Right forelimb (tissue), 1 donor: ENCODE measurements around the gene DET1.
"Not testable (repeated sequence)": the region's sequence is repeated elsewhere in the genome, so short reads cannot be mapped to it uniquely, and the experiment has no call there.

Experiments
- DNase-seq: peaks from one replicate; pipeline ENCODE4 v3.0.0-alpha.2; 2018

Gene DET1

DNA sequence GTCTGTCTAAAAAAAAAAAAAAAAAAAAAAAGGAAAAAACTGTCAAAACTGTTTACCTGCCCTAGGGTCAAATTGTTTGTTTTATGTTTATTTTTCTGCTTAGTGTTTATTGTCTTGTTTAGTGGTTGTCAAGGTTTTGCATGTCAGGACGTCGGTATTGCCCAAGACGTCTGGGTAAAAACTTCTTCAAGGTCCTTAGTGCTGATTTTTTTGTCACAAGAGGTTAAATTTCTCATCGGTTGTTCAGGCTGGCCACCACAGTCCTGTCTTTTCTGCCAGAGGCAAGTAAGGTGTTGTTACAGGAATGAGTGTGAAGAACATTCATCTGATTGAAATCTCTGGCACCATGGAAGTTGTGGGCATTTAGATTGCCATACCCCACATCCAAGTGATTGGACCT is 7.0 kb downstream of the DET1 start:
- no peak for DNase-seq

DNA sequence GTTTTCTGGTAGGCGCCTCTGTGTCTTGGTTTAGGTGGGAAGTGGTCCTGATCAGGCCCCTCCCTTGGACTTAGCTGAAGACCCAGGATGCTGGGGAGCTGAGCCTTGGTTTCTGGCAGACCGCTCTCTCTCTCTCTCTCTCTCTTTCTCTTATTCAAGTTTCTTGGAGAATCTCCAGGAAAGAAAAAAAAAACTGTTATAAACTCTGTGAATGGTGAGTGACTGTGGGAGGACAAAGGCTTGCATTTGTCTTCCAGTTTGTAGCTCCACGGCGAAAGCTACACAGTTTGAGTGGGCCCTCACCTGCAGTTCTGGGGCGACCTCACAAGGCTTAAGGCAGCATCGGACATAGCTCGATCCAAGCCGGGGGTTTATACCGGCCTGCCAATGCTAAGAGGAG is 7.5 kb downstream of the DET1 start:
- no peak for DNase-seq

- no peak for DNase-seq
Observed at GRCh38 chr15:88537591-88538317, 8.7 kb downstream of the DET1 start.

- DNase-seq, result no peak
Observed at GRCh38 chr15:88535607-88536313, 10.7 kb downstream of the DET1 start.

DNA sequence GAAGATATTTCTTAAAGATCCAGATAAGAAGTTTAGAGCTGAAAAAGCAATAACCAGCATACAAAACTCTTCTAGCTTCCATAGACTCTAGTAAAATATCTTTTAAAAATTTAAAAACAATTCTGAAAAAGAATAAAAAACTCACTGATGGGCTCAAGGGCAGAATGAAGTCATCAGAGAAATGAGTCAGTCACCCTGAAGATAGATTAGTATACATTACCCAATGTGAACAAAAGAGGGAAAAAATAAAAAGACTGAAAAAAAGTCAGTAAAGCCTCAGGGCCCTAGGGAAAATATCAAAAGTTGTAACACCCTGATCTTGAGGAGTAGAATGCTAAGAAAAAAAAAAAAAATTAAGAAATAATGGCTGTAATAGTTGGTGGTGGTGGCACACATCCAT is 11.4 kb downstream of the DET1 start:
- DNase-seq, result no peak

DNA sequence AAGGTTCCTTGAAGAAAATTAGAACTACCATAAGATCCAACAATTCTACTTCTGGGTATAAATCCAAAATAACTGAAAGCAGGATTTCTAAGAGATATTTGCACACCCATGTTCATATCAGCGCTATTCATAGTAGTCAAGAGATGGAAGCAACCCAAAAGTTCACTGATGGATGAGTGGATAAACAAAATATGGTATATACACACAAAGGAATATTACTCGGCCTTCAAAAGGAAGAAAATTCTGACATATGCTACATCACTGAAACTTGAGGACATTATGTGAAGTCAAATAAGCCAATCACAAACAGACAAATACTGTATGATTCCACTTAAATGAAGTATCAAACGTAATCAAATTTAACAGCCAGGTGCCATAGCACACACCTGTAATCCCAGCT is 13.1 kb downstream of the DET1 start:
- DNase-seq, result no peak

GRCh38 chr15:88529021-88529630 is 17.4 kb downstream of the DET1 start:
- DNase-seq, result no peak

DNA sequence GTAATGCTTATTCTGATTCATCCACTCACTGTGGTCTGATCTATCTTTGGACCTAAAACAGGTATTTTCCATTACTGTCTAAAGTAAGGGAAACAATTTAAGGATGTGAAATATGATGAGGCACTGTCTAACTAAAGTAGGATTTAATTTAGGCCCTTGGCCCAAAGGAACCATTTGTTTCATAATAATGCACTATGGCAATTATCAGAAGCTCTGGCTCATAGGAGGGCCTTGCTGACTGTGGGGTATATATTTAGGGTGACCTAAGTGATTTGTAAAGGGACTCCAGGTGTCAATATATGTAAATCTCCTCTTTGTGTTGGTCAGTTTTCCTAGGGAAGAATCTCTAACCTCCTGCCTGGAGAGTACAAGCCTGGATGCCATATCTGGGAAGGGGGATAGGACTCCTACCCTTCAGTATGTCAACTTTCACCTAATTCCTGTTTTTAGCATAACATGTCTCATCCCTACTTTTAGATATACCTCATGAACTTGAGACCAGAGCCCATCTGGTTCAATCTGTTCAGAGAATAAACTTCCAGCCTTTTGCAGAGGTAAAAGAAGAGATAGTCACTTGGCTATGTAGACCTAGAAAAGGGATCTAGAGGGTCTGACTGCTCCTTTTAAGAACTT is 20.1 kb downstream of the DET1 start:
- no peak for DNase-seq

GRCh38 chr15:88525418-88525817 is 21.1 kb downstream of the DET1 start:
- DNase-seq, result no peak

DNA sequence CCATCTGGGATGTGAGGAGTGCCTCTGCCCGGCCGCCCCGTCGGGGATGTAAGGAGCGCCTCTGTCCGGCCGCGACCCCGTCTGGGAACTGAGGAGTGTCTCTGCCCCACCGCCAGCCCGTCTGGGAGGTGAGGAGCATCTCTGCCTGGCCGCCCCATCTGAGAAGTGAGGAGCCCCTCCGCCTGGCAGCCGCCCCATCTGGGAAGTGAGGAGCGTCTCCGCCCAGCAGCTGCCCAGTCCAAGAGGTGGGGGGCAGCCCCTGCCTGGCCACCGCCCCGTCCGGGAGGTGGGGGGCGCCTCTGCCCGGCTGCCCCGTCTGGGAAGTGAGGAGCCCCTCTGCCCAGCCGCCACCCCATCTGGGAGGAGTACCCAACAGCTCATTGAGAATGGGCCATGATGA is 22.4 kb downstream of the DET1 start:
- not testable (repeated sequence) for DNase-seq

DNA sequence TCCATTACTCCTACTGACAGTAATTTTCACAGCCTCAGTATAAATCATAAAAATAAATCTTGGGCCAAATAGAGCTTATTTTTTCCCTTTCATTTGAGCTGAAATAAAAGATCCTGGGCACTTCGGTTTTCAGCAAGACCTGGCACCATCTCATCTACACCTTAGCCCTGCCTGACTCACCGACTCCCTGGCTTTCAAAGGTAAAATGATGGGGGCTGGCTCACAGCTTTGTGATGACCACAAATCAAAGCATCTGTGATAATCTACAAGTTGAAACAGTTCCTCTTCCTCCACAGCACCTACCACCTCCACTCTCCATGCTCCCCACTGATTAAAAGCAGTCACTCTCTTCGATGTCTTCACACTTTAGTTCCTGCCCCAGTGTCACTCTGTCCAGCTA is 27.6 kb downstream of the DET1 start:
- no peak for DNase-seq

DNA sequence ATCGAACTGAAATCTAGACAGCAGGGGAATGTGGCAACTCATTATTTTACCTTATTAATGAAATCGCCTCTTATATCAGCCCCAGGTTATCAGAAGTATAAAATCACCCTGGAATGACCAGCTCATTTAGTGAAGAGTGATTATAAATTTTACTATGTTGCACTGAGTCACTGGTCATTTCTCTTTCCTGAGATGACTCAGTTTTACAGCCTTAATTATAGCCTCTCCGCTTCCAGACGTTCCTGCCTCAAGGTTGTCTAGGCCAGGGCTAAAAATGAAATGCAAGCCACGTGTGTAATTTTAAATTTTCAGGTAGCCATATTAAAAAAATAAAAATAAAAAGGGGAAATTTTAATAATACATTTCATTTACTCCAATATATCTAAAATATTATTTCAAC is 33.3 kb downstream of the DET1 start:
- DNase-seq, result no peak

DNA sequence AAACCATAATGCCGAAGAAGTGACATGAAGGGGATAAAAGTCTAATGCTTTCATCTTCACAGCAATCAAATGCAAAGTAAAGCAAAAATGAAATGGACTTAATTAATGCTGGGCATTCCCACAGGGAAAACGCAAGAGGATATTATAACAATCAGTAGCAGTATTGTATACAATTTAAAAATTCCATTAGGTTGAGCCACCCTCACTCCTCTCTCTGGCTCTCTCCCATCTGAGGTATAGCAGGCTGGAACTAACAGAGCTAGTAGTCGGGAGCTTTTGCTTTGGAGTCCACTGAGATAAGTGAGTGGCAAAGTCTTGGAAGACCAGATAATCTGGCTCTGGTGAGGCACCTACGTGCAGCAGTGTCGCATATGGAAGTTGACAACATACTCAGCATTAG is 33.9 kb downstream of the DET1 start:
- no peak for DNase-seq

- DNase-seq, result no peak
Observed at GRCh38 chr15:88512078-88512477, 34.4 kb downstream of the DET1 start.

DNA sequence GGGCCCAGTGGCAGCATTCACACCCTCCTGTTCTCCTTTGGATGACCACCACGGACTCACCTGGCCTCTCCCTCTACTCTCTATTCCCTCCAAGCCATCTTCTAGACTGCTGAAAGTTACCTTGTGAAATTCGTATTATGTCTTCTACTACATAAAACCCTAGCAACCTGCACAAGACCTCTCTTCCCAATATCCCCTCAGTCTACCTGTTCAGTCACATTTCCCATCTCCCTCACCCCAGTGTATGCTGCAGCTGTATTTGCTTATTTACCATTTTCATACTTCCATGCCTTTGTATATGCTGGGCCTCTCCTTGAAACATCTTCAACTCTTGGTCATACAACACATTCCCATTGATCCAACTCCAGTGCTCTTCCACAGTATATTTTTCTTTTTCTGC is 35.3 kb downstream of the DET1 start:
- DNase-seq, result no peak

DNA sequence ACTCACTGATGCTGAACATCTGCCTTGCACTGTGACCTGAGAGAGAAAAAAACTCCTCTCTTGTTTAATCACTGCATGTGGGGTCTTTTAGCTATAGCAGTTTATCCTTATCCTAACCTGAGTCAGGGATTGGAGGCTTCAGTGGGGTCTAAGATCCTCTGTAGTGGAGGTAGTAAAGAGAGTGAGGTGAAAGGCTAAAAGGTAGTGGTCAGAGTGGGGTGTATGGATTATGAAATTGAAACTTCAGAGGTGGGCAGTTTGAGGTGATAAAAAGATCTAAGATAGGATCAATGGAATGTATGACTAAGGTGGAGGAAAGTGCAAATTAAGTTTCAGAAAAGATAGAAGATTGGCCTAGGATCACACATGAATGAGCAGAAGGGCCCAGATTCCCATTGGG is 36.5 kb downstream of the DET1 start:
- no peak for DNase-seq

DNA sequence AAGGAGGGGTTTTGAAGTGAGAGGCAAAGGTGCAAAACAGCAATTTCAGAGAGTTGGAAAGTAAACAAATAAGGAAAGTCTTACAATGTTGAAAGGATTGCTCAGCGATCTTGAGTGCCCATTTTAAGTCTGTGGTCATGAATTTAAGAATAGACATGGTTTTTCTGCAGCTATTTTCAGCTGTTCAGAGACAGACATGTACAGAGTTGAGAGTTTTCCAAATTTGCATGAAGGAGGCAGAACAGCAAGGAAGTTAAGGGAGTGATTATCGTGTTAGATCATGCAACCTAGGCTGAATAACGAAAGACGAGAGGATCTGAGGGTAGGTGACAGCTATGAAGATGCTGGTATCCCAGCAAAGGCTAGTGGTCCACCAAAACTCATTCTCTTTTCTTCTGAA is 37.2 kb downstream of the DET1 start:
- DNase-seq, result no peak

DNA sequence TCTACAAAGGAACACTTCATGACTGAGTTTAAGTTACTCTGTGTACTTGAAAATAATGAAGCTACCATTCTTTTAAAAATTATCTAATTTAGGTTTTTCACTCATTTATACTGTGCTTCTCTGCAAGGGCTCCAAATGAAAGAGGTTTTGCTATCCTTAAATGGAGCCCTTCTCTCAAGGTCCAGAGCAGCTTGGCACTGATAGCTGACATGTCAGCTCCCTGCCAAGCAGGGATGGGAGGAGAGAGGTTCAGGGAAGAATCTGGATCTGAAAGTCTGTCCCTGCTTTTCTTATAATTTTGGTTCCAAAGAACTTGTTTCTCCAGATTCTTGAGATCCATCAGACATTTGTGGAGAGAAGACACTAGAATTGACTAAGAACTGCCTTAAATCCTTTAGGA is 39.9 kb downstream of the DET1 start:
- DNase-seq, result no peak

DNA sequence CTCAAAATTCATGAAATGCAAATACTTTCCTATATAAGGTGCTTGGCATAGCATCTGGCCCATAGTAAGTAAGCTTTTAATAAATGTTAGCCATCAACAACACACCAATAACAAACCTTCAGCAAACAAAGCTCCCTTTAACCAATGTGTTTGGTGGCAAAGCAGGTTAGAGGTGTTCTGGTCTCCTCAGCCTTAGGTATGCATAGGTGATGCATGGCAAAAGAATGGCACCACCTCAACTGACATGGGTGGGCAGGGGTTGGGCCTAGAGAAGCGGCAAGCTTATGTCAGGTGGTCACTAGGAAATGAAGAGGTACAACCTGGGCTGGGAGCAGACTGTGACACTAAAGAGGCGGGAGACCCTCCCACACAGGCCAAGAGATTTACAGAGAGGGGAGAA is 40.8 kb downstream of the DET1 start:
- no peak for DNase-seq

GRCh38 chr15:88504445-88504844 is 42.0 kb downstream of the DET1 start:
- no peak for DNase-seq

GRCh38 chr15:88498996-88499395 is 47.5 kb downstream of the DET1 start:
- DNase-seq, result no peak

GRCh38 chr15:88497109-88497765 is 49.2 kb downstream of the DET1 start:
- DNase-seq, result no peak

GRCh38 chr15:88493844-88494243 is 52.6 kb downstream of the DET1 start:
- DNase-seq, result no peak
